ENCODE results near the gene LYPD6. TPM values are rescaled to one million over a fixed set of nuclear protein-coding genes. Genes with fewer than 3 reads are reported as not detected.

Gene LYPD6
- total RNA-seq, 1 donor: under 0.01 TPM

DNA sequence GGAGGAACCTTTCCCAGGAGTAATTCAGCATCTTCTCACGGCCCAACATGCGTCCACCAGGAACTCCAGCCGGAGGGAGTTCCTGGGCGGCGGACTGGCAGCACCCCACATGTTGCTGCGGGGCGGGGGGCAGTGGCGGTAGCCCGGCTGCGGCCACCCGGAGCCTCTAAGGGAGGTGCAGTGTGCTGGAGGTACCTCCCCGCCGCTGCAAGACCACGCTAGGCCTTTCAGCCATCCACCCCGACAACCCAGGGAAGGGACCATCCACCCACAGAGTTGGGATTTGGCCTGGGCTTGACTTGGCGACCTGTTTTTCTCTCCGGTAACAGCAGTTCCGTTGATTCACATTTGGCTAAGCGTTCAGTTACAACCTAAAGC is 625 bp downstream of the LYPD6 start:
- H3K4me3 ChIP-seq (ENCODE audit: insufficient read depth, low read length): peak overlapping the region; percentile 69
- TF ChIP-seq, protein P1, sequence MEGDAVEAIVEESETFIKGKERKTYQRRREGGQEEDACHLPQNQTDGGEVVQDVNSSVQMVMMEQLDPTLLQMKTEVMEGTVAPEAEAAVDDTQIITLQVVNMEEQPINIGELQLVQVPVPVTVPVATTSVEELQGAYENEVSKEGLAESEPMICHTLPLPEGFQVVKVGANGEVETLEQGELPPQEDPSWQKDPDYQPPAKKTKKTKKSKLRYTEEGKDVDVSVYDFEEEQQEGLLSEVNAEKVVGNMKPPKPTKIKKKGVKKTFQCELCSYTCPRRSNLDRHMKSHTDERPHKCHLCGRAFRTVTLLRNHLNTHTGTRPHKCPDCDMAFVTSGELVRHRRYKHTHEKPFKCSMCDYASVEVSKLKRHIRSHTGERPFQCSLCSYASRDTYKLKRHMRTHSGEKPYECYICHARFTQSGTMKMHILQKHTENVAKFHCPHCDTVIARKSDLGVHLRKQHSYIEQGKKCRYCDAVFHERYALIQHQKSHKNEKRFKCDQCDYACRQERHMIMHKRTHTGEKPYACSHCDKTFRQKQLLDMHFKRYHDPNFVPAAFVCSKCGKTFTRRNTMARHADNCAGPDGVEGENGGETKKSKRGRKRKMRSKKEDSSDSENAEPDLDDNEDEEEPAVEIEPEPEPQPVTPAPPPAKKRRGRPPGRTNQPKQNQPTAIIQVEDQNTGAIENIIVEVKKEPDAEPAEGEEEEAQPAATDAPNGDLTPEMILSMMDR (IDR thresholded peaks at IDR 0.05; ENCODE audit: extremely low read depth, low read depth, low read length): no peak
- H3K27ac ChIP-seq (ENCODE audit: low read depth, low read length): no peak overlapping the region
- H4K20me1 ChIP-seq (ENCODE audit: insufficient read depth, low read length): no peaks in the 10 kb centered on the region
- peak; percentile 81 for DNase-seq (ENCODE audit: insufficient read length, low spot score, missing footprints)
- peaks cover 6% of the 10 kb centered on the region for H3K4me1 ChIP-seq (ENCODE audit: insufficient read depth, low read length)
- H3K9me3 ChIP-seq (ENCODE audit: low read depth, low read length): no peaks in the 10 kb centered on the region
- no peaks in the 10 kb centered on the region for H3K36me3 ChIP-seq (ENCODE audit: insufficient read depth, low read length)
- peak overlapping the region; percentile 77 for H3K4me2 ChIP-seq (ENCODE audit: insufficient read depth, low read length)
- H2AFZ ChIP-seq (ENCODE audit: low read length): peak overlapping the region; percentile 74
- no peaks in the 10 kb centered on the region for H3K79me2 ChIP-seq (ENCODE audit: insufficient read depth, low read length)
- H3K27me3 ChIP-seq (ENCODE audit: insufficient read depth, low read length): peaks cover 26% of the 10 kb centered on the region

DNA sequence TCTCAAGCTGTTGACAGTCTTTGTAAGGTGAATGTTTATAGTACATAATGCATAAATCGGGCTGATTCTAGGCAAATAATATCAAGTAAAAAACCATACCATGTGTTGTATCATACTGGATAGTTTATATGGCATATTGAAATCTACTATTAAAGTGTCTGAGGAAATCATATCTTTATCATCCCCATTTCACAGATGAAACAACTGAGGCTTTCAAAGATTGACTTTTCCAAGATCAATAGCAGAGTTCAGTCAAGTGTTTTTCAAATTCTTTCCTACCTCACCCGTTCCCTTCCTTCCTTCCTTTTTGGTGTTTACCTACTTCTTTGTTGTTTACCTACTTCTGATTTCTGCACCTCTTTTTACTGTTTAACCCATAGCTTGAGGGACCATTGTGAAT is 2.0 kb downstream of the LYPD6 start:
- no peak overlapping the region for H3K4me2 ChIP-seq (ENCODE audit: insufficient read depth, low read length)
- H3K36me3 ChIP-seq (ENCODE audit: insufficient read depth, low read length): no peaks in the 10 kb centered on the region
- no peak overlapping the region for H2AFZ ChIP-seq (ENCODE audit: low read length)
- no peak overlapping the region for H3K4me3 ChIP-seq (ENCODE audit: insufficient read depth, low read length)
- DNase-seq (ENCODE audit: insufficient read length, low spot score, missing footprints): no peak
- peaks cover 26% of the 10 kb centered on the region for H3K27me3 ChIP-seq (ENCODE audit: insufficient read depth, low read length)
- no peak overlapping the region for H3K27ac ChIP-seq (ENCODE audit: low read depth, low read length)
- peaks cover 6% of the 10 kb centered on the region for H3K4me1 ChIP-seq (ENCODE audit: insufficient read depth, low read length)
- no peaks in the 10 kb centered on the region for H4K20me1 ChIP-seq (ENCODE audit: insufficient read depth, low read length)
- no peaks in the 10 kb centered on the region for H3K79me2 ChIP-seq (ENCODE audit: insufficient read depth, low read length)
- TF ChIP-seq, protein P1 (IDR thresholded peaks at IDR 0.05; ENCODE audit: extremely low read depth, low read depth, low read length): no peak
- H3K9me3 ChIP-seq (ENCODE audit: low read depth, low read length): no peaks in the 10 kb centered on the region

DNA sequence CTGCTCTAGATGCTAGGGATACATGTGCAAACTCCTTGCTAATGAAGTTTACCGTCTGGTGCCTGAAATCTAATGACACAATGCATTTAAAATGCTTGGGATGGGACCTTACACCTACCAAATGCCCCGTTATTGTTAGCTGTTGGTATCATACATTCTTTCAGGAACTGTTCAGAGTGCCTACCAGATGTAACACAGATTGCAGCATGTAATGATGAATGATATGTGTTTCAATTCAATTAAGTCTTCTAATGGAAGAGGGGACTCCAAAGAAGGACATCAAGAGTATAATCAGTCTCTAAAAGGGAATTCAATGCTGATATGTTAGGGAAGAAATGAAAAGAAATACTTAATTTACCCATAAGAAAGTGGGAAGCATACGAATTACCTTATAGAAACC is 3.2 kb downstream of the LYPD6 start:
- no peak for DNase-seq (ENCODE audit: insufficient read length, low spot score, missing footprints)
- no peak overlapping the region for H2AFZ ChIP-seq (ENCODE audit: low read length)
- H3K9me3 ChIP-seq (ENCODE audit: low read depth, low read length): no peaks in the 10 kb centered on the region
- H3K4me2 ChIP-seq (ENCODE audit: insufficient read depth, low read length): no peak overlapping the region
- no peaks in the 10 kb centered on the region for H3K36me3 ChIP-seq (ENCODE audit: insufficient read depth, low read length)
- H4K20me1 ChIP-seq (ENCODE audit: insufficient read depth, low read length): no peaks in the 10 kb centered on the region
- H3K27me3 ChIP-seq (ENCODE audit: insufficient read depth, low read length): peaks cover 26% of the 10 kb centered on the region
- H3K27ac ChIP-seq (ENCODE audit: low read depth, low read length): no peak overlapping the region
- no peak overlapping the region for H3K4me3 ChIP-seq (ENCODE audit: insufficient read depth, low read length)
- TF ChIP-seq, protein P1 (IDR thresholded peaks at IDR 0.05; ENCODE audit: extremely low read depth, low read depth, low read length): no peak
- H3K4me1 ChIP-seq (ENCODE audit: insufficient read depth, low read length): peaks cover 6% of the 10 kb centered on the region
- no peaks in the 10 kb centered on the region for H3K79me2 ChIP-seq (ENCODE audit: insufficient read depth, low read length)

DNA sequence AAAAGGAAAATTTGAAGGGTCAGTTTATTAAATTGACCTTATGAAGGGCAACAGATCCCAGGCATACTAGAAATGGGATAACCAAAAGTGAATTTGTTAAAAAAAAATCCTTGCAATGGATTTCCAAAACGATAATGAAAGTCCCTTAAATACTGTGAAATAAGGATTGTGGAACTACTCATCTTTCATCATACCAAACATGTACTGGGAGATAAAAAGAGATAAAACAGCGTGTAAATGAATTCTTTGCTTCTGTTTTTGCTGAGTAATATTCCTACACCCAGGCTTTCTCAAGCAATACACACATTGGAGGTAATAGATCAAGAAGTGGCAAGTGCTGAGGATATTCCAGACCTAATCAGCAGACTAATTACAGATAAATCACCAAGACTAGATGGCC is 3.8 kb downstream of the LYPD6 start:
- peaks cover 21% of the 10 kb centered on the region for H3K27me3 ChIP-seq (ENCODE audit: insufficient read depth, low read length)
- no peak for DNase-seq (ENCODE audit: insufficient read length, low spot score, missing footprints)
- no peaks in the 10 kb centered on the region for H3K79me2 ChIP-seq (ENCODE audit: insufficient read depth, low read length)

More for the DNA sequence above, 3.8 kb downstream of the LYPD6 start:
- Histone ChIP-seq H3K36me3 (ENCODE audit: insufficient read depth, low read length) (no peaks in the 10 kb centered on the region), H3K27ac (ENCODE audit: low read depth, low read length) (no peak overlapping the region), H3K4me2 (ENCODE audit: insufficient read depth, low read length) (no peak overlapping the region), H3K9me3 (ENCODE audit: low read depth, low read length) (no peaks in the 10 kb centered on the region), H3K4me3 (ENCODE audit: insufficient read depth, low read length) (no peak overlapping the region), H3K4me1 (ENCODE audit: insufficient read depth, low read length) (peaks cover 6% of the 10 kb centered on the region), H2AFZ (ENCODE audit: low read length) (no peak overlapping the region), H4K20me1 (ENCODE audit: insufficient read depth, low read length) (no peaks in the 10 kb centered on the region)
- TF ChIP-seq, protein P1 (IDR thresholded peaks at IDR 0.05; ENCODE audit: extremely low read depth, low read depth, low read length): no peak
